Natural killer cell (primary cell): ENCODE data around the gene UGT1A9. TPM values are rescaled to one million over a fixed set of nuclear protein-coding genes. Genes with fewer than 3 reads are reported as not detected.

Experiments
- ATAC-seq, 3 donors: fragments of 150-1000 bp in 2 of 3; fragments of 200-7000 bp in 1 of 3; cut with Tn5 transposase; 1 replicate in 1 of 3; 2 replicates in 2 of 3; pipeline ENCODE4 v1.10.0; 2021; ENCODE audit warnings: mild to moderate bottlenecking in 2 of 3, moderate library complexity in 2 of 3
- DNase-seq, 2 donors: peaks; one replicate each; pipeline versions ENCODE4 v3.0.0 to v3.0.0-alpha.2; 2013 to 2021; ENCODE audit warnings: mixed read lengths in 1 of 2
- H3K27ac ChIP-seq: one replicate; pipeline ENCODE4 v1.5.1; 2013; ENCODE audit warnings: mild to moderate bottlenecking, low read length
- H3K27me3 ChIP-seq: one replicate; pipeline ENCODE4 v1.6.1; 2013; ENCODE audit warnings: low read length; ENCODE audit not compliant: control insufficient read depth, insufficient read depth
- H3K36me3 ChIP-seq: one replicate; pipeline ENCODE4 v1.6.1; 2013; ENCODE audit warnings: low read length; ENCODE audit not compliant: control insufficient read depth, insufficient read depth
- H3K4me1 ChIP-seq: one replicate; pipeline ENCODE4 v1.6.1; 2013; ENCODE audit warnings: low read length; ENCODE audit not compliant: control insufficient read depth, insufficient read depth
- H3K4me3 ChIP-seq: one replicate; pipeline ENCODE4 v1.5.1; 2013; ENCODE audit warnings: low read length
- H3K9me3 ChIP-seq: one replicate; pipeline ENCODE4 v1.6.1; 2013; ENCODE audit warnings: low read length; ENCODE audit not compliant: control insufficient read depth, insufficient read depth
- H3K27ac Mint-ChIP-seq, 2 donors: one replicate each; pipeline ENCODE4 v1.8.0; 2022; ENCODE audit warnings: mild to moderate bottlenecking in 2 of 2, mixed read lengths in 2 of 2, moderate library complexity in 1 of 2
- H3K27me3 Mint-ChIP-seq, 2 donors: one replicate each; pipeline ENCODE4 v1.8.0; 2022; ENCODE audit warnings: low read depth in 2 of 2, mixed read lengths in 2 of 2
- H3K36me3 Mint-ChIP-seq: one replicate; pipeline ENCODE4 v1.8.0; 2022; ENCODE audit warnings: mixed read lengths
- H3K4me1 Mint-ChIP-seq, 2 donors: one replicate each; pipeline ENCODE4 v1.8.0; 2022; ENCODE audit warnings: mixed read lengths in 2 of 2
- H3K4me3 Mint-ChIP-seq: one replicate; pipeline ENCODE4 v1.8.0; 2022; ENCODE audit warnings: mild to moderate bottlenecking, moderate library complexity, mixed read lengths
- H3K9me3 Mint-ChIP-seq, 2 donors: one replicate each; pipeline ENCODE4 v1.8.0; 2022; ENCODE audit warnings: mixed read lengths in 2 of 2
- CTCF ChIP-seq: fragments of 200-600 bp; IDR thresholded peaks from one replicate; pipeline ENCODE4 v1.8.0; 2022; ENCODE audit warnings: antibody characterized with exemption
- WGBS: methylation state at CpG from one replicate; pipeline ENCODE4 v1.1.7; 2013; ENCODE audit warnings: missing lambda C conversion rate; ENCODE audit not compliant: insufficient coverage; 5-methylcytosine and 5-hydroxymethylcytosine counted together
- intact Hi-C: fragments of 100-400 bp; cut with micrococcal nuclease; formaldehyde crosslinking; loops from one replicate; pipeline ENCODE4 v1.14.2; 2022
- total RNA-seq, 4 donors: library from RNA; stranded (reverse); fragments of 120-200 nt in 1 of 4; gene quantifications; one replicate each; pipeline versions ENCODE4 v1.2.3 to v1.2.4, GENCODE V29; 2013 to 2022

The UGT1A9 gene
- total RNA-seq, 3 donors from 2014 or later (not counting 1 experiment from before 2014, with no cell fraction given) = not detected

- Histone ChIP-seq H3K4me1 (no peaks in the 10 kb centered on the region), H3K4me3 (no peak overlapping the region), H3K27me3 (no peaks in the 10 kb centered on the region), H3K9me3 (no peaks in the 10 kb centered on the region), H3K27ac (no peak overlapping the region), H3K36me3 (no peaks in the 10 kb centered on the region)
- no peak for TF ChIP-seq CTCF
- no peak overlapping the region for H3K27ac Mint-ChIP-seq
- peaks cover 18 to 40% of the 10 kb centered on the region in 2 donors for H3K27me3 Mint-ChIP-seq
- no peaks in the 10 kb centered on the region for H3K9me3 Mint-ChIP-seq
- no peak overlapping the region for H3K4me3 Mint-ChIP-seq
- DNase-seq = peak in 1 of 2 donors; percentile 12
- 78% methylated on average over 12 of the region's 12 CpGs for WGBS
- H3K36me3 Mint-ChIP-seq = no peaks in the 10 kb centered on the region
- no peak for ATAC-seq
- intact Hi-C loops = no loop called here
- H3K4me1 Mint-ChIP-seq = no peaks in the 10 kb centered on the region
Measured at GRCh38 chr2:233807215-233807865, 135.6 kb downstream of the UGT1A9 start.

- TF ChIP-seq CTCF = no peak
- DNase-seq (peak in 1 of 2 donors; percentile 13), ATAC-seq (no peak)
- no peak overlapping the region for H3K4me3 ChIP-seq
- no peaks in the 10 kb centered on the region for H3K4me1 ChIP-seq
- Mint-ChIP-seq H3K27me3 (peaks cover 18 to 34% of the 10 kb centered on the region in 2 donors), H3K9me3 (no peaks in the 10 kb centered on the region), H3K4me3 (no peak overlapping the region), H3K27ac (no peak overlapping the region), H3K4me1 (no peaks in the 10 kb centered on the region), H3K36me3 (no peaks in the 10 kb centered on the region)
- 72% methylated on average over 10 of the region's 10 CpGs for WGBS
- intact Hi-C loops = no loop called here
- no peak overlapping the region for H3K27ac ChIP-seq
- H3K36me3 ChIP-seq = no peaks in the 10 kb centered on the region
- H3K27me3 ChIP-seq = no peaks in the 10 kb centered on the region
- H3K9me3 ChIP-seq = no peaks in the 10 kb centered on the region
Measured at GRCh38 chr2:233807966-233808935, 136.6 kb downstream of the UGT1A9 start.

GRCh38 chr2:233810385-233810784, 138.7 kb downstream of the UGT1A9 start:
- no peak overlapping the region for H3K4me3 ChIP-seq
- no peak for TF ChIP-seq CTCF
- DNase-seq (no peak), ATAC-seq (no peak)
- no peaks in the 10 kb centered on the region for H3K36me3 ChIP-seq
- Mint-ChIP-seq H3K4me1 (no peaks in the 10 kb centered on the region), H3K27me3 (peaks cover 8 to 27% of the 10 kb centered on the region in 2 donors), H3K27ac (no peak overlapping the region), H3K36me3 (no peaks in the 10 kb centered on the region), H3K9me3 (no peaks in the 10 kb centered on the region), H3K4me3 (no peak overlapping the region)
- WGBS = 86% methylated on average over 5 of the region's 6 CpGs
- H3K9me3 ChIP-seq = no peaks in the 10 kb centered on the region
- intact Hi-C loops = no loop called here
- H3K27me3 ChIP-seq = no peaks in the 10 kb centered on the region
- no peak overlapping the region for H3K27ac ChIP-seq
- no peaks in the 10 kb centered on the region for H3K4me1 ChIP-seq
